Hepatocyte (in vitro differentiated cells): ENCODE data around the gene USP49.

Experiments used
- CTCF ChIP-seq: fragments of 200-600 bp; sonication (generic); IDR thresholded peaks from 2 replicates; pipeline ENCODE4 v1.5.1; 2016; ENCODE audit warnings: antibody characterized with exemption, mild to moderate bottlenecking; ENCODE audit not compliant: poor library complexity
- EZH2 ChIP-seq: fragments of 200-600 bp; sonication (generic); IDR thresholded peaks from 2 replicates; pipeline ENCODE4 v1.6.1; 2016; ENCODE audit warnings: antibody characterized with exemption, mild to moderate bottlenecking, borderline replicate concordance
- EZH2phosphoT487 ChIP-seq: fragments of 200-600 bp; sonication (generic); IDR thresholded peaks from one replicate; pipeline ENCODE4 v1.6.1; 2018; ENCODE audit warnings: antibody characterized with exemption, mild to moderate bottlenecking, low read depth, moderate library complexity; ENCODE audit not compliant: unreplicated experiment, severe bottlenecking

DNA sequence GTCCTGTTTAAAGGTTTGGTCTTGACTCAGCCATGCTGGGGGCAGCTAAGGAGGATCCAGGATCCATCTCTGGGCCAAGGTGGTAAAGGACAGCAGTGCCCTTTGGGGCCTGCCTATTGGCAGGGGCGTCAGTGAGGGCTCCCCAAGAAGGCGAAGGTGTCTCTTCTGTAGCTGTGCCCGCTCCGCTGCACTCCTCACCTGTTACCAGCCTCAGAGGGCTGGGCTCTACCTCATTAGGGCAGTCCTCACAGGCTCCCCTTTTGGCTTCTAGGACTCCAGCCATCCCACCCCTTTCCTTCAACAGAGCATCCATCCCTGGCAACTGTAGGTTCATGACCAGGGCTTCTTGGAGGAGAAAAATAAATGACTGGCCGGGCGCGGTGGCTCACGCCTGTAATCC lies 125.8 kb downstream of the USP49 start:
- TF ChIP-seq CTCF (no peak), EZH2 (no peak), EZH2phosphoT487 (no peak)
